Measurements from ENCODE around the gene TTLL5.

GRCh38 chr14:75655235-75655634 is 5.8 kb upstream of the TTLL5 start:
- TF ChIP-seq CTCF (conservative IDR thresholded peaks at IDR 0.05 in 1 of 2, IDR thresholded peaks at IDR 0.05 in 1 of 2; ENCODE audit: extremely low read depth in 1 of 2, insufficient read depth in 1 of 2, low read depth in 1 of 2, low read length in 2 of 2) (no peak), EZH2 (IDR thresholded peaks at IDR 0.05; ENCODE audit: borderline replicate concordance, low read length) (no peak)
